Fibroblast of pulmonary artery (primary cell): Measurements from ENCODE around the gene CDH16.

ENCODE experiments used
- DNase-seq: peaks from one replicate; pipeline ENCODE4 v3.0.0-alpha.2; 2010; ENCODE audit warnings: low read depth
- H3K4me3 ChIP-seq: replicated peaks from 2 replicates; pipeline ENCODE4 v1.5.1; 2011; ENCODE audit warnings: low read depth, mild to moderate bottlenecking, control low read depth, low read length, moderate library complexity
- CTCF ChIP-seq: IDR thresholded peaks from 2 replicates; pipeline ENCODE4 v1.5.1; 2011; ENCODE audit warnings: mild to moderate bottlenecking, control low read depth, low read length, inconsistent platforms; ENCODE audit errors: missing control alignments

The CDH16 gene

GRCh38 chr16:66891797-66892196 lies 26.9 kb downstream of the CDH16 start:
- H3K4me3 ChIP-seq, result no peak overlapping the region
- no peak for DNase-seq
- no peak for TF ChIP-seq CTCF

GRCh38 chr16:66891360-66891759 lies 27.3 kb downstream of the CDH16 start:
- no peak for DNase-seq
- H3K4me3 ChIP-seq, result no peak overlapping the region
- no peak for TF ChIP-seq CTCF

GRCh38 chr16:66890799-66891198 lies 27.9 kb downstream of the CDH16 start:
- no peak for TF ChIP-seq CTCF
- DNase-seq, result no peak
- no peak overlapping the region for H3K4me3 ChIP-seq

GRCh38 chr16:66889622-66890021 lies 29.1 kb downstream of the CDH16 start:
- TF ChIP-seq CTCF, result no peak
- DNase-seq, result no peak
- H3K4me3 ChIP-seq, result no peak overlapping the region

- DNase-seq, result no peak
- no peak overlapping the region for H3K4me3 ChIP-seq
- no peak for TF ChIP-seq CTCF
These were observed 29.8 kb downstream of the CDH16 start for GRCh38 chr16:66888647-66889615.

GRCh38 chr16:66886914-66887313 lies 31.8 kb downstream of the CDH16 start:
- no peak overlapping the region for H3K4me3 ChIP-seq
- no peak for TF ChIP-seq CTCF
- no peak for DNase-seq

- no peak overlapping the region for H3K4me3 ChIP-seq
- DNase-seq, result no peak
- TF ChIP-seq CTCF, result no peak
These were observed 32.4 kb downstream of the CDH16 start for GRCh38 chr16:66886321-66886720.
